IPS-18c (cell line): ENCODE results near the gene EMILIN3.

Experiments
- H3K4me3 ChIP-seq: 2 replicates; pipeline ENCODE4 v1.7.0; 2013; ENCODE audit warnings: low read depth, mild to moderate bottlenecking, low read length, moderate library complexity; ENCODE audit not compliant: insufficient read depth
- H3K9me3 ChIP-seq: one replicate; pipeline ENCODE4 v1.6.1; 2013; ENCODE audit warnings: mild to moderate bottlenecking, low read length, moderate library complexity; ENCODE audit not compliant: control insufficient read depth, insufficient read depth

Gene EMILIN3

GRCh38 chr20:41394931-41395666, 28.5 kb upstream of the EMILIN3 start:
- Histone ChIP-seq H3K4me3 (no peak overlapping the region), H3K9me3 (no peaks in the 10 kb centered on the region)

DNA sequence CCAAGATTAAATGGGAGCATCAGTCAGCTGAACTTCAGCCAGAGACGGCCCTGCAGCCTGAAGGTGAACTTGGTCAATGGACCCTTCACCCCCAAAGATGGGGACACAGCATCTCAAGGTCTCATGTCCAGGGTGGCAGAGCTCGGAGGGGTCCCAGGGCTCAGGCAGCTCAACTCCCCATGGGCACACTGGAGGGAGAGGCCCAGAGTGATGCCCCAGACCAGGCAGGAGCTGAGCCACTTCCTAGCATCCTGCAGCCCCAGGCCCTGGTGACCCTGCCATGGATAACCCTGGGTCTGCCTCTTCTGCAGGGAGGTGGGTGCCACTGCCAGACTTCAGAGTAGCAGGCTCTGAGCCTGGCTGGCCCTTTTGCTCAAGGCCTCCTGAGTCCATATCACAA, 27.5 kb upstream of the EMILIN3 start:
- Histone ChIP-seq H3K9me3 (no peaks in the 10 kb centered on the region), H3K4me3 (no peak overlapping the region)

GRCh38 chr20:41393705-41394066, 27.1 kb upstream of the EMILIN3 start:
- no peak overlapping the region for H3K4me3 ChIP-seq
- H3K9me3 ChIP-seq: no peaks in the 10 kb centered on the region

DNA sequence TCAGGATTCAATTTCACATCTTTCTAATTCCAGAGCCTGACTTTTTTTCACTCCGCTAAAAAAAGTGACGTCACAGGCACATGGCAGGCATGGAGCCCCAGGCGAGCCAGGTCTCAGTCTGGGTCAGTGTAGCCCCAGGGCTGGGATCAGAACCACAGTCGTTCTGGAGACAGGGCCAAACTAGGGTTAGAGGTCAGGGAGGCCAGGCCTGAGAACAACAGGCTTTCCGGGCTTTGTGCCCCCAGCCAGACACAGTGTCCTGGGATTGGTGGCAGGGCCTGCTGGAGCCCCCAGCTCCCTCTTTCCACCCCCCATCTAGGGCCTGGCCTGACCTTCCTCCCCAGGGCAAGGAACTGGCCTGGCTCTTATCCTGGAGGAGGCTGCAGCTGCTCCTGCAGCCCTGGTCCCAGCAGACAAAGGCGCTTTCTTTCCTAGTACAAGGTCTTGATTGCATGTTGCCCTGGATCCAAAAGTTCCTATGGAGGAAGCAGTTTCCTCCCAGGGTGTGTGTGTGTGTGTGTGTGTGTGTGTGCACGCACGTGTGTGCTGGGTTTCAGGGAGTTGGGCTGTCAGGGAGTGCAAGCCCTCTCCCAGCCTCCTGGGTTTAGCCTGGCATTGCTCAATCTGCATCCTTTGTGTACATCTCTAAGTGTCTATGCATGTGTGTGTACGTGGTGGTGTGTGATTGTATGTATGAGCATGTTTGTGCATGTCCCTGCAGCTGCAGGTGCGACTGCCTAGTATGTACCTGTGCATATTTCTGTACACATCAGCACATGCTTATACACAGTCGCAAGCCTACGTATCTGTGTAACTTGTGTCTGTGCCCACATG, 26.5 kb upstream of the EMILIN3 start:
- H3K9me3 ChIP-seq: no peaks in the 10 kb centered on the region
- no peak overlapping the region for H3K4me3 ChIP-seq

DNA sequence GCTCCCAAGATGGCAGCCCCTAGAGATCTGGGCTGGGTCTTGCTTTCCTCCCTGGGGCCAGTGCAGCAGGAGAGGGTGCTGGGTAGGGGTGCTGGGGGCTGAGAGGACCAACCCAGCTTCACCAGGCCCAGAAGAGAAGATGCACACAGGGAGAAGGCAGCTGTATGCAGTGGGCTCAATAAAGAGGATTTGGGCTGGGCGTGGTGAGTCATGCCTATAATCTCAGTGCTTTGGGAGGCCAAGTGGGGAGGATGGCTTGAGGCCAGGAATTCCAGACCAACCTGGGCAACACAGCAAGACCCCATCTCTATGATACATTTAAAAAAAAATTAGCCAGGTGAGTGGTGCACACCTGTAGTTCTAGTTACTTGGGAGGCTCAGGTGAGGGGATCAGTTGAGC, 25.7 kb upstream of the EMILIN3 start:
- H3K4me3 ChIP-seq: no peak overlapping the region
- H3K9me3 ChIP-seq: no peaks in the 10 kb centered on the region

DNA sequence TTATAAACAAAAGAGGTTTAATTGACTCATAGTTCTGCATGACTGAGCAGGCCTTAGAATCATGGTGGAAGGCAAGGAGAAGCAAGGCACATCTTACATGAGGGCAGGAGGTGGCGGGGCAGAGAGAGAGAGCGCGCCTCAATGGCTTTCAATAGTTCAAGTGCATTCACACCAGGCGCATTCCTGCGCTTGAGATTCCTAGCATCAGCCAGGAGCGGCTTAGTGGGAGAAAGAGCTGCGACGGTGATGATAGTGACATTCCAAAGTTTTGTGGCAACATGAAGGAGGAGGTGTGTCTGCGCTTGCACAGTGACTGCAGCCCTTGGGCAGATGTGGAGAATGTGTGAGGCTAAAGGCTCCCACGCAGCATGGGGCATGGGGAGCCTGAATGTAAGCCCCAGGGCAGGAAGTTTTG, 25.0 kb upstream of the EMILIN3 start:
- H3K9me3 ChIP-seq: no peaks in the 10 kb centered on the region
- no peak overlapping the region for H3K4me3 ChIP-seq

DNA sequence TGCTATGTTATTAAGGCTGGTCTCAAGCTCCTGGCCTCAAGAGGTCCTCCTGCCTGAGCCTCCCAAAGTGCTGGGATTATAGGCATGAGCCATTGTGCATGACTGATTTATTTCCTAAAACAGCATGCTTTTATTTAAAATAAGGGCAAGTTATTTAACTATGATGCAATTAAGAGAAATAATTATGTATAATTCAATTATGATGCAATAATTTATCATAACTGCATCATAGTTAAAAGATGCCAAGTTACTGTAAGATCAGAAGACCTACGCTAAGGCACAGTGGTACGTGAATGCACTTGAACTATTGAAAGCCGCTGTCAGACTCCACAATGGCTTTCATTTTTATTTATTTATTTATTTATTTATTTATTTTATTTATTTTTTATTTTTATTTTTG, 24.3 kb upstream of the EMILIN3 start:
- H3K9me3 ChIP-seq: no peaks in the 10 kb centered on the region
- H3K4me3 ChIP-seq: no peak overlapping the region

- Histone ChIP-seq H3K4me3 (no peak overlapping the region), H3K9me3 (no peaks in the 10 kb centered on the region)
Observed at GRCh38 chr20:41387444-41387851, 20.8 kb upstream of the EMILIN3 start.

- no peaks in the 10 kb centered on the region for H3K9me3 ChIP-seq
- H3K4me3 ChIP-seq: no peak overlapping the region
Observed at GRCh38 chr20:41386502-41387427, 20.1 kb upstream of the EMILIN3 start.

GRCh38 chr20:41382791-41383305, 16.2 kb upstream of the EMILIN3 start:
- no peak overlapping the region for H3K4me3 ChIP-seq
- no peaks in the 10 kb centered on the region for H3K9me3 ChIP-seq

DNA sequence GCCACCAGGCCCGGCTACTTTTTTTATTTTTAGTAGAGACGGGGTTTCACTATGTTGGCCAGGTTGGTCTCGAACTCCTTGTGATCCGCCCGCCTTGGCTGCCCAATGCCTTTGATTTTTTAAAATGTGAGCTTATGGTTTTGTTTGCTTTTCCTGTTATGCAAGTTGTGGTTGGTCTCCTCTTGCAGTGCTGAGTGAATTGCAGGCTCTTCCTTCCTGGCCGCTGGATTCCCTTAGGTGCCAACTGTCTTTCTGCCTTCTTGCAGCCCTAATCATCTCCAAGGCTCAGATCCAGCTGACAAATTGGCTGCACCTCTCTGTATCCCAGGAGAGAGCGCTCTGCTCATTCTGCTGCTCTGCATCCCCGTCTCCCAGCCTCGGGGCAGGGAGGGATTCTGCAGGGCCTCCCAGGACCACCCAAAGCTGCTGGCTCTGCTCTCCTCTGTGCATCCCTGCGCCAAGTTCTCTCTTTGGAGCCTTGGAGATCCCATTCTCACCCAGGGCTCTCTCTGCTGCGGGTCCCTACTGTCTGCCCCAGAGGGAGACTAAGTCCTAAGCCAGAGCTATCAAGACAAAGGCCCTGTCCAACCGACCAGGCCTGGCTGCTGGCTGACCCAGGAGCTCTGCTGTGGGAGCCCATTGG, 14.1 kb upstream of the EMILIN3 start:
- H3K9me3 ChIP-seq: no peaks in the 10 kb centered on the region
- H3K4me3 ChIP-seq: no peak overlapping the region

DNA sequence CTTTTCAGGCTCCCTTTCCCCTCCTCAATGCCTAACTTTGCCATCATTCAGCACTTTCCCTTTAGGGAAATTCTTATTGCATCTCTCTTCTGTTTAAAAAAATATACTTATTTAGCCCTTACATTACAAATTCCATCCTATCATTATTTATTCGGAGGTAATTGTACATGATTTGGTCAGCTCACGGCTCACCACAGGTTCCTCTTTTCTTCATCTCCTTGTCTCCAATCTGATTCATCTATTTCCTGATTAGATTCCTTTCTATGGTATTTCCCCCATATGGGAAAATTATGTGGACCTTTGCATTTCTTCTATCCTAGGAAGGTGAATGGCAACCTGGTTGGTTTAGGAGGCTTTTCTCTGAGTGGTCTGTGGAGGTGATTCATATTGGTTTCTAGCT, 12.9 kb upstream of the EMILIN3 start:
- Histone ChIP-seq H3K9me3 (no peaks in the 10 kb centered on the region), H3K4me3 (no peak overlapping the region)

- H3K9me3 ChIP-seq: no peaks in the 10 kb centered on the region
- H3K4me3 ChIP-seq: no peak overlapping the region
Observed at GRCh38 chr20:41377275-41377674, 10.7 kb upstream of the EMILIN3 start.

DNA sequence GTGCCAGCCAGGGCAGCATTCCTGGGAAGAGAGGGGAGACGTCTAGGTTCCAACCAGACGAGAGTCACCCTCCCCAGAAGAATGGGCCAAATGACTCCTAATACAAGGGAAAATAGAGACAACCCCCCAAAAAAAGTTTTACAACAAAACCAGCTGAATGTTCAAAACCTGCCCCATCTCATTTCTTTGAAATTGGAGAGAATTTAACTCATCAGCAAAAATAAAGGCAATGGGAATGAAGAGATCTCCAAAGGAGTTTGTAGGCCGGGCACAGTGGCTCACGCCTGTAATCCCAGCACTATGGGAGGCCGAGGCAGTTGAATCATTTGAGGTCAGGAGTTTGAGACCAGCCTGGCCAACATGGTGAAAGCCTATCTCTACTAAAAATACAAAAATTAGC, 9.7 kb upstream of the EMILIN3 start:
- Histone ChIP-seq H3K4me3 (no peak overlapping the region), H3K9me3 (no peaks in the 10 kb centered on the region)

GRCh38 chr20:41375846-41376245, 9.2 kb upstream of the EMILIN3 start:
- H3K9me3 ChIP-seq: no peaks in the 10 kb centered on the region
- H3K4me3 ChIP-seq: no peak overlapping the region

GRCh38 chr20:41373931-41374920, 7.6 kb upstream of the EMILIN3 start:
- H3K9me3 ChIP-seq: no peaks in the 10 kb centered on the region
- no peak overlapping the region for H3K4me3 ChIP-seq
